GM21619 (cell line): ENCODE results near the gene CFAP69.

ENCODE experiments used
- ATAC-seq: cut with Tn5 transposase; IDR thresholded peaks from one replicate; pipeline ENCODE4 v1.9.1; 2021; ENCODE audit not compliant: unreplicated experiment

The CFAP69 gene

GRCh38 chr7:90244909-90245851 lies at the start of gene CFAP69:
Gene CFAP69, plus strand, starts transcription at chr7:90245174. Its CDS starts 251 bp downstream, at chr7:90245425.
- ATAC-seq: peak; percentile 86

- no peak for ATAC-seq
Observed at GRCh38 chr7:90201500-90202195, 43.3 kb upstream of the CFAP69 start.

- no peak for ATAC-seq
Observed at GRCh38 chr7:90207956-90208355, 37.0 kb upstream of the CFAP69 start.

- no peak for ATAC-seq
Observed at GRCh38 chr7:90209776-90210175, 35.2 kb upstream of the CFAP69 start.

GRCh38 chr7:90210475-90210874 lies 34.5 kb upstream of the CFAP69 start:
- ATAC-seq: no peak

- peak; percentile 25 for ATAC-seq
Observed at GRCh38 chr7:90210981-90211380, 34.0 kb upstream of the CFAP69 start.

GRCh38 chr7:90211391-90212148 lies 33.4 kb upstream of the CFAP69 start, which contains the start of gene STEAP2:
Gene STEAP2, plus strand, starts transcription at chr7:90211740. Its CDS starts 13,343 bp downstream, at chr7:90225083.
- ATAC-seq: peak; percentile 89

- ATAC-seq: no peak
Observed at GRCh38 chr7:90212149-90212495, 32.9 kb upstream of the CFAP69 start.

- ATAC-seq: no peak
Observed at GRCh38 chr7:90213521-90213920, 31.5 kb upstream of the CFAP69 start.

- no peak for ATAC-seq
Observed at GRCh38 chr7:90216080-90216674, 28.8 kb upstream of the CFAP69 start.

- ATAC-seq: no peak
Observed at GRCh38 chr7:90216771-90217170, 28.2 kb upstream of the CFAP69 start.

- no peak for ATAC-seq
Observed at GRCh38 chr7:90222390-90222789, 22.6 kb upstream of the CFAP69 start.

- no peak for ATAC-seq
Observed at GRCh38 chr7:90222811-90223725, 21.9 kb upstream of the CFAP69 start.

GRCh38 chr7:90224195-90224594 lies 20.8 kb upstream of the CFAP69 start:
- ATAC-seq: no peak

GRCh38 chr7:90225181-90225580 lies 19.8 kb upstream of the CFAP69 start:
- ATAC-seq: no peak

- ATAC-seq: no peak
Observed at GRCh38 chr7:90225601-90226000, 19.4 kb upstream of the CFAP69 start.

GRCh38 chr7:90227259-90227658 lies 17.7 kb upstream of the CFAP69 start:
- no peak for ATAC-seq

GRCh38 chr7:90229682-90230081 lies 15.3 kb upstream of the CFAP69 start:
- no peak for ATAC-seq

GRCh38 chr7:90230834-90231233 lies 14.1 kb upstream of the CFAP69 start:
- no peak for ATAC-seq

GRCh38 chr7:90231304-90231703 lies 13.7 kb upstream of the CFAP69 start:
- no peak for ATAC-seq
